H1 (cell line): ENCODE data around the gene ADH1B. TPM values are rescaled to one million over a fixed set of nuclear protein-coding genes. Genes with fewer than 3 reads are reported as not detected.

Experiments used
- CTCF ChIA-PET: fragments of 300-600 bp; sonication (Branson Sonifier 250); formaldehyde crosslinking; loops from one replicate; lab custom pipeline; 2021; ENCODE audit not compliant: partially characterized antibody; lab: Charles Lee
- POLR2A ChIA-PET: fragments of 300-600 bp; sonication (Branson Sonifier 250); formaldehyde crosslinking; loops from one replicate; lab custom pipeline; 2021; ENCODE audit warnings: inconsistent platforms; ENCODE audit not compliant: partially characterized antibody; lab: Charles Lee
- DNase-seq, 2 experiments: peaks; one replicate each; pipeline versions ENCODE4 v3.0.0 to v3.0.0-alpha.2; 2010 to 2022; ENCODE audit warnings: low spot score in 2 of 2, low read depth in 1 of 2, mixed read lengths in 1 of 2
- FAIRE-seq: peaks from 2 replicates; lab custom pipeline; 2011; peaks lifted over from hg19 to GRCh38; lab: Jason Lieb, UNC
- H2AFZ ChIP-seq: 2 replicates; pipeline ENCODE4 v1.8.1; 2012; ENCODE audit warnings: low read length, inconsistent platforms
- H2AK5ac ChIP-seq: 2 replicates; pipeline ENCODE4 v1.6.1; 2013; ENCODE audit warnings: low read depth, low read length
- H2BK120ac ChIP-seq: replicated peaks from 2 replicates; pipeline ENCODE3; 2013; ENCODE audit warnings: low read depth, low read length, inconsistent platforms
- H2BK12ac ChIP-seq: 2 replicates; pipeline ENCODE4 v1.6.1; 2013; ENCODE audit warnings: low read depth, low read length
- H2BK15ac ChIP-seq: 2 replicates; pipeline ENCODE4 v1.6.1; 2013; ENCODE audit warnings: low read length
- H2BK20ac ChIP-seq: 2 replicates; pipeline ENCODE4 v1.6.1; 2013; ENCODE audit warnings: low read length
- H2BK5ac ChIP-seq: 2 replicates; pipeline ENCODE4 v1.6.1; 2013; ENCODE audit warnings: low read depth, low read length
- H3K14ac ChIP-seq: 2 replicates; pipeline ENCODE4 v1.6.1; 2013; ENCODE audit warnings: inconsistent platforms; ENCODE audit not compliant: insufficient read length
- H3K18ac ChIP-seq: 2 replicates; pipeline ENCODE4 v1.6.1; 2013; ENCODE audit warnings: low read length; ENCODE audit errors: extremely low read depth
- H3K23ac ChIP-seq: 2 replicates; pipeline ENCODE4 v1.6.1; 2013; ENCODE audit warnings: inconsistent platforms; ENCODE audit not compliant: insufficient read length
- H3K23me2 ChIP-seq: 2 replicates; pipeline ENCODE4 v1.6.1; 2013; ENCODE audit warnings: low read depth, low read length
- H3K27ac ChIP-seq: 2 replicates; pipeline ENCODE4 v1.6.1; 2011; ENCODE audit warnings: low read depth, low read length, inconsistent platforms
- H3K27me3 ChIP-seq, 4 experiments: replicated peaks in 1 of 4; 1 replicate in 1 of 4; 2 replicates in 3 of 4; pipeline versions ENCODE4 v1.6.1 to v1.8.1; 2011 to 2013; ENCODE audit warnings: low read length in 3 of 4, mild to moderate bottlenecking in 3 of 4, inconsistent platforms in 2 of 4, mixed read lengths in 2 of 4, moderate library complexity in 1 of 4; ENCODE audit not compliant: control insufficient read depth in 3 of 4, insufficient read depth in 3 of 4; ENCODE audit errors: extremely low read depth in 1 of 4
- H3K36me3 ChIP-seq, 4 experiments: 2 replicates each; pipeline versions ENCODE4 v1.6.1 to v1.8.1; 2011 to 2013; ENCODE audit warnings: mild to moderate bottlenecking in 4 of 4, low read length in 3 of 4, moderate library complexity in 2 of 4, control low read depth in 1 of 4, inconsistent platforms in 1 of 4; ENCODE audit not compliant: insufficient read depth in 4 of 4, control insufficient read depth in 2 of 4
- H3K4ac ChIP-seq: replicated peaks from 2 replicates; pipeline ENCODE3; 2013; ENCODE audit warnings: low read length, low read depth, mixed read lengths, inconsistent platforms; ENCODE audit not compliant: insufficient read length
- H3K4me1 ChIP-seq, 4 experiments: replicated peaks in 1 of 4; 1 replicate in 1 of 4; 2 replicates in 3 of 4; pipeline versions ENCODE4 v1.6.1 to v1.8.1; 2011 to 2013; ENCODE audit warnings: low read length in 3 of 4, inconsistent platforms in 2 of 4, mixed read lengths in 1 of 4; ENCODE audit not compliant: insufficient read depth in 4 of 4, control insufficient read depth in 3 of 4
- H3K4me2 ChIP-seq, 2 experiments: 2 replicates each; pipeline versions ENCODE4 v1.6.1 to v1.8.1; 2011 to 2013; ENCODE audit warnings: low read depth in 2 of 2, low read length in 2 of 2, control low read depth in 1 of 2, inconsistent platforms in 1 of 2, mild to moderate bottlenecking in 1 of 2; ENCODE audit not compliant: insufficient read depth in 1 of 2
- H3K4me3 ChIP-seq, 4 experiments: fragments of 200-600, 300-600 bp in 1 of 4; sonication (generic), shearing (Covaris generic), sonication (Bioruptor Twin) in 1 of 4; 2 replicates each; pipeline versions ENCODE4 v1.5.1 to v1.8.1; 2011 to 2016; ENCODE audit warnings: low read length in 4 of 4, low read depth in 3 of 4, control low read depth in 2 of 4, inconsistent platforms in 2 of 4, mild to moderate bottlenecking in 2 of 4, mixed read lengths in 1 of 4, moderate library complexity in 1 of 4; ENCODE audit not compliant: insufficient read depth in 2 of 4; ENCODE audit errors: extremely low read depth in 1 of 4
- H3K56ac ChIP-seq: replicated peaks from 2 replicates; pipeline ENCODE3; 2013; ENCODE audit warnings: low read depth, mild to moderate bottlenecking, mixed read lengths, low read length, inconsistent platforms; ENCODE audit not compliant: insufficient read length
- H3K79me1 ChIP-seq: 2 replicates; pipeline ENCODE4 v1.6.1; 2013; ENCODE audit warnings: low read depth, low read length, control low read depth
- H3K79me2 ChIP-seq, 2 experiments: 2 replicates each; pipeline versions ENCODE4 v1.6.1 to v1.8.1; 2012 to 2013; ENCODE audit warnings: low read length in 2 of 2, mild to moderate bottlenecking in 2 of 2, inconsistent platforms in 1 of 2; ENCODE audit not compliant: insufficient read depth in 2 of 2, control insufficient read depth in 1 of 2
- H3K9ac ChIP-seq, 4 experiments: replicated peaks in 1 of 4; 1 replicate in 1 of 4; 2 replicates in 3 of 4; pipeline versions ENCODE4 v1.6.1 to v1.8.1; 2011 to 2013; ENCODE audit warnings: low read depth in 3 of 4, low read length in 3 of 4, control low read depth in 2 of 4, mild to moderate bottlenecking in 2 of 4, moderate library complexity in 2 of 4, inconsistent platforms in 1 of 4; ENCODE audit errors: extremely low read depth in 1 of 4
- H3K9me3 ChIP-seq, 2 experiments: 2 replicates each; pipeline versions ENCODE4 v1.6.1 to v1.8.1; 2012 to 2013; ENCODE audit warnings: mild to moderate bottlenecking in 2 of 2, moderate library complexity in 2 of 2, control low read depth in 1 of 2, inconsistent platforms in 1 of 2, low read depth in 1 of 2, low read length in 1 of 2, mixed read lengths in 1 of 2; ENCODE audit not compliant: insufficient read depth in 2 of 2
- H4K20me1 ChIP-seq, 2 experiments: replicated peaks in 1 of 2; 2 replicates each; pipeline versions ENCODE3 to v1.8.1; 2011 to 2013; ENCODE audit warnings: inconsistent platforms in 2 of 2, low read length in 2 of 2, mild to moderate bottlenecking in 1 of 2; ENCODE audit not compliant: insufficient read depth in 2 of 2, control insufficient read depth in 1 of 2
- H4K5ac ChIP-seq: 2 replicates; pipeline ENCODE4 v1.6.1; 2013; ENCODE audit warnings: low read length, low read depth, mixed read lengths, inconsistent platforms; ENCODE audit not compliant: insufficient read length
- H4K8ac ChIP-seq: 2 replicates; pipeline ENCODE4 v1.8.0; 2013; ENCODE audit warnings: mild to moderate bottlenecking, moderate library complexity, low read length, inconsistent platforms; ENCODE audit not compliant: insufficient read depth; ENCODE audit errors: extremely low read depth
- H4K91ac ChIP-seq: replicated peaks from 2 replicates; pipeline ENCODE3; 2013; ENCODE audit warnings: low read length, mixed read lengths, inconsistent platforms; ENCODE audit not compliant: insufficient read length
- ATF2 ChIP-seq: IDR thresholded peaks from 2 replicates; pipeline ENCODE4 v1.6.1; 2012; ENCODE audit warnings: low read length, inconsistent platforms
- HDAC6 ChIP-seq: IDR thresholded peaks from one replicate; pipeline ENCODE4 v1.7.1; 2012; ENCODE audit warnings: low read depth, mild to moderate bottlenecking, inconsistent platforms, low read length, moderate library complexity
- JUN ChIP-seq: IDR thresholded peaks from 2 replicates; pipeline ENCODE4 v1.6.1; 2011; ENCODE audit warnings: low read depth, mild to moderate bottlenecking, improper control_type of control experiment, low read length
- KDM4A ChIP-seq: IDR thresholded peaks from one replicate; pipeline ENCODE4 v1.7.1; 2012; ENCODE audit warnings: low read depth, mild to moderate bottlenecking, moderate library complexity, low read length, inconsistent platforms; ENCODE audit not compliant: severe bottlenecking
- PHF8 ChIP-seq: fragments of 200-600 bp; sonication (generic); conservative IDR thresholded peaks from 2 replicates; pipeline ENCODE4 v1.7.1; 2012; ENCODE audit warnings: low read depth, mild to moderate bottlenecking, inconsistent platforms, low read length, moderate library complexity
- RAD21 ChIP-seq, 2 experiments: IDR thresholded peaks in 1 of 2; conservative IDR thresholded peaks in 1 of 2; 2 replicates each; pipeline ENCODE4 v1.6.1; 2011; ENCODE audit warnings: low read depth in 2 of 2, low read length in 2 of 2, improper control_type of control experiment in 1 of 2, inconsistent platforms in 1 of 2, mild to moderate bottlenecking in 1 of 2, moderate library complexity in 1 of 2
- RFX5 ChIP-seq: IDR thresholded peaks from 2 replicates; pipeline ENCODE4 v1.6.1; 2011; ENCODE audit warnings: low read depth, low read length, improper control_type of control experiment, borderline replicate concordance
- TAF1 ChIP-seq: IDR thresholded peaks from 2 replicates; pipeline ENCODE4 v1.6.1; 2011; ENCODE audit warnings: mild to moderate bottlenecking, low read depth, low read length
- TCF12 ChIP-seq: IDR thresholded peaks from 2 replicates; pipeline ENCODE4 v1.6.1; 2011; ENCODE audit warnings: low read depth, mild to moderate bottlenecking, low read length
- WGBS, 2 experiments: shearing (Covaris generic) in 1 of 2; methylation state at CpG; one replicate each; pipeline versions ENCODE4 v1.1.6 to v1.1.7; 2013 to 2015; ENCODE audit warnings: low lambda C conversion rate in 2 of 2, mixed read lengths in 2 of 2, inconsistent platforms in 1 of 2, low coverage in 1 of 2, missing lambda C conversion rate in 1 of 2; ENCODE audit not compliant: insufficient replicate concordance in 2 of 2, insufficient coverage in 1 of 2, insufficient read length in 1 of 2; ENCODE audit errors: extremely low coverage in 1 of 2, missing lambda C conversion rate in 1 of 2; 5-methylcytosine and 5-hydroxymethylcytosine counted together
- polyA plus RNA-seq, 7 experiments: library from polyadenylated mRNA; depleted of rRNA in 3 of 7; stranded (reverse) in 5 of 7; unstranded in 2 of 7; fragments of >200 nt in 5 of 7; fragments of 200-250 nt in 2 of 7; gene quantifications; 1 replicate in 5 of 7; 2 replicates in 1 of 7; 4 replicates in 1 of 7; pipeline versions ENCODE4 v1.2.1 to v1.2.3, GENCODE V29; 2011 to 2013; ENCODE audit warnings: missing spikeins in 2 of 7, mixed read lengths in 2 of 7
- total RNA-seq: library from RNA; stranded (reverse); fragmentation: NEBNext Ultra II Directional; extraction: Animal tissue kit (Norgen Biotek cat#: 25700); gene quantifications from 2 replicates; pipeline ENCODE4 v1.2.1, GENCODE V29; 2021

Gene ADH1B
- total and polyA plus RNA-seq, 2 of the 8 experiments (the other 6 are each of a cell fraction or from before 2014, with no cell fraction given) = not detected

GRCh38 chr4:99317354-99317753 is 3.8 kb downstream of the ADH1B start:
- WGBS, 2 experiments = 90% methylated on average over 3 of the region's 3 CpGs; no CpG with 5 or more reads in 1 of the 2 experiments
- no peak for FAIRE-seq

More at GRCh38 chr4:99317354-99317753, 3.8 kb downstream of the ADH1B start:
- peak overlapping the region; percentile 28 for H2AFZ ChIP-seq
- no peak for DNase-seq
- no peak overlapping the region for H3K4ac ChIP-seq
- no peaks in the 10 kb centered on the region for H3K36me3 ChIP-seq
- H2BK120ac ChIP-seq = no peak overlapping the region
- no peak overlapping the region for H2BK15ac ChIP-seq
- no peak overlapping the region for H2BK20ac ChIP-seq
- H3K56ac ChIP-seq = no peak overlapping the region
- no peaks in the 10 kb centered on the region for H3K79me1 ChIP-seq
- H3K27me3 ChIP-seq = no peaks in the 10 kb centered on the region
- H3K14ac ChIP-seq = no peak overlapping the region
- no peaks in the 10 kb centered on the region for H3K79me2 ChIP-seq
- no peak overlapping the region for H3K4me2 ChIP-seq
- no peak overlapping the region for H4K91ac ChIP-seq
- H4K20me1 ChIP-seq = no peaks in the 10 kb centered on the region
- no peak for TF ChIP-seq ATF2
- TF ChIP-seq KDM4A = no peak
- no peak for TF ChIP-seq TAF1
- TF ChIP-seq RAD21 (IDR thresholded peaks at IDR 0.05 in 1 of 2, conservative IDR thresholded peaks at IDR 0.05 in 1 of 2; ENCODE audit: low read depth in 2 of 2, low read length in 2 of 2) = no peak
- no peak for TF ChIP-seq JUN
- no peak for TF ChIP-seq HDAC6
- no peak for TF ChIP-seq PHF8
- no peak for TF ChIP-seq TCF12
- TF ChIP-seq RFX5 = no peak
- H2BK12ac ChIP-seq = no peak overlapping the region
- CTCF ChIA-PET = no interaction called here
- no peak overlapping the region for H3K23ac ChIP-seq
- no peak overlapping the region for H3K9ac ChIP-seq
- H4K5ac ChIP-seq = no peak overlapping the region
- POLR2A ChIA-PET = no interaction called here
- no peak overlapping the region for H2AK5ac ChIP-seq
- no peak overlapping the region for H3K4me3 ChIP-seq
- no peak overlapping the region for H2BK5ac ChIP-seq
- no peaks in the 10 kb centered on the region for H3K23me2 ChIP-seq
- H3K4me1 ChIP-seq = peaks cover 0 to 3% (median 3%) of the 10 kb centered on the region in 4 experiments; a peak in 3 of 7 replicates
- no peak overlapping the region for H3K27ac ChIP-seq
- no peaks in the 10 kb centered on the region for H3K9me3 ChIP-seq
- no peak overlapping the region for H4K8ac ChIP-seq
- H3K18ac ChIP-seq = no peak overlapping the region
